Type B pancreatic cell (in vitro differentiated cells): Measurements from ENCODE around the gene ATXN7L3. TPM values are rescaled to one million over a fixed set of nuclear protein-coding genes. Genes with fewer than 3 reads are reported as not detected.

Experiments
- DNase-seq: peaks from one replicate; pipeline ENCODE4 v3.0.0; 2021; ENCODE audit warnings: mixed read lengths; ENCODE audit not compliant: unreplicated experiment; ENCODE audit errors: extremely low spot score
- H3K27ac Mint-ChIP-seq: 2 replicates; pipeline ENCODE4 v1.8.0; 2021; ENCODE audit warnings: mild to moderate bottlenecking, mixed read lengths
- H3K27me3 Mint-ChIP-seq: 2 replicates; pipeline ENCODE4 v1.8.0; 2021; ENCODE audit warnings: mixed read lengths
- H3K36me3 Mint-ChIP-seq: 2 replicates; pipeline ENCODE4 v1.8.0; 2021; ENCODE audit warnings: mixed read lengths
- H3K4me1 Mint-ChIP-seq: one replicate; pipeline ENCODE4 v1.8.0; 2021; ENCODE audit warnings: mixed read lengths; ENCODE audit not compliant: unreplicated experiment
- H3K4me3 Mint-ChIP-seq: 2 replicates; pipeline ENCODE4 v1.8.0; 2021; ENCODE audit warnings: mild to moderate bottlenecking, mixed read lengths
- H3K9me3 Mint-ChIP-seq: 2 replicates; pipeline ENCODE4 v1.8.0; 2021; ENCODE audit warnings: mixed read lengths
- total RNA-seq: library from RNA; stranded (reverse); gene quantifications from 2 replicates; pipeline ENCODE4 v1.2.1, GENCODE V29; 2021; ENCODE audit warnings: low replicate concordance
- TF ChIP-seq, protein P1 (sequence below): fragments of 200-600 bp; sonication (generic); conservative IDR thresholded peaks from 2 replicates; pipeline ENCODE4 v1.5.0; 2021; ENCODE audit warnings: antibody characterized with exemption, mild to moderate bottlenecking

ATXN7L3 gene
- total RNA-seq, 1 donor from 2014 or later, result 96.7 TPM

DNA sequence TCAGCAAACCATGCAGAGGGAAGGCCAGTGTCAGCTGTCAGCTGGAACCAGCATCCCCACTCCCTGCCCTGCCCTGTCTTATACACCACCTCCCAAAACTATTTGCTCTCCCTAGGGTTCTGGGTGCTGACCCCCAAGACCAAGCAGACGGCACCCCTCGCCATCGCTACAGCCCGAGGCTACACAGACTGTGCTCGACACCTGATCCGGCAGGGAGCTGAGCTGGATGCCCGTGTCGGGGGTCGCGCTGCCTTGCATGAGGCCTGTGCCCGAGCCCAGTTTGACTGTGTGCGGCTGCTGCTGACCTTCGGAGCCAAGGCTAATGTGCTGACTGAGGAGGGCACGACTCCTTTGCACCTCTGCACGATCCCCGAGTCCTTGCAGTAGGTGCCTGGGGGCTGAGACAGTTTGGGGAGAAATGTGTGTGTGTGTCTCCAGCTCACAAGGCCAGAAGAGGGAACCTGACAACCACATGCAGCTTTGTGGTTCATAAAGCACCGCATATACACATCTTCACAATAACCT, 27.7 kb downstream of the ATXN7L3 start:
- H3K27me3 Mint-ChIP-seq, result no peaks in the 10 kb centered on the region
- H3K27ac Mint-ChIP-seq, result no peak overlapping the region
- peaks cover 15% of the 10 kb centered on the region for H3K4me1 Mint-ChIP-seq
- H3K4me3 Mint-ChIP-seq, result no peak overlapping the region
- no peak for DNase-seq
- H3K36me3 Mint-ChIP-seq, result peaks cover 4% of the 10 kb centered on the region
- H3K9me3 Mint-ChIP-seq, result no peaks in the 10 kb centered on the region
- TF ChIP-seq, protein P1, sequence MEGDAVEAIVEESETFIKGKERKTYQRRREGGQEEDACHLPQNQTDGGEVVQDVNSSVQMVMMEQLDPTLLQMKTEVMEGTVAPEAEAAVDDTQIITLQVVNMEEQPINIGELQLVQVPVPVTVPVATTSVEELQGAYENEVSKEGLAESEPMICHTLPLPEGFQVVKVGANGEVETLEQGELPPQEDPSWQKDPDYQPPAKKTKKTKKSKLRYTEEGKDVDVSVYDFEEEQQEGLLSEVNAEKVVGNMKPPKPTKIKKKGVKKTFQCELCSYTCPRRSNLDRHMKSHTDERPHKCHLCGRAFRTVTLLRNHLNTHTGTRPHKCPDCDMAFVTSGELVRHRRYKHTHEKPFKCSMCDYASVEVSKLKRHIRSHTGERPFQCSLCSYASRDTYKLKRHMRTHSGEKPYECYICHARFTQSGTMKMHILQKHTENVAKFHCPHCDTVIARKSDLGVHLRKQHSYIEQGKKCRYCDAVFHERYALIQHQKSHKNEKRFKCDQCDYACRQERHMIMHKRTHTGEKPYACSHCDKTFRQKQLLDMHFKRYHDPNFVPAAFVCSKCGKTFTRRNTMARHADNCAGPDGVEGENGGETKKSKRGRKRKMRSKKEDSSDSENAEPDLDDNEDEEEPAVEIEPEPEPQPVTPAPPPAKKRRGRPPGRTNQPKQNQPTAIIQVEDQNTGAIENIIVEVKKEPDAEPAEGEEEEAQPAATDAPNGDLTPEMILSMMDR, result no peak

DNA sequence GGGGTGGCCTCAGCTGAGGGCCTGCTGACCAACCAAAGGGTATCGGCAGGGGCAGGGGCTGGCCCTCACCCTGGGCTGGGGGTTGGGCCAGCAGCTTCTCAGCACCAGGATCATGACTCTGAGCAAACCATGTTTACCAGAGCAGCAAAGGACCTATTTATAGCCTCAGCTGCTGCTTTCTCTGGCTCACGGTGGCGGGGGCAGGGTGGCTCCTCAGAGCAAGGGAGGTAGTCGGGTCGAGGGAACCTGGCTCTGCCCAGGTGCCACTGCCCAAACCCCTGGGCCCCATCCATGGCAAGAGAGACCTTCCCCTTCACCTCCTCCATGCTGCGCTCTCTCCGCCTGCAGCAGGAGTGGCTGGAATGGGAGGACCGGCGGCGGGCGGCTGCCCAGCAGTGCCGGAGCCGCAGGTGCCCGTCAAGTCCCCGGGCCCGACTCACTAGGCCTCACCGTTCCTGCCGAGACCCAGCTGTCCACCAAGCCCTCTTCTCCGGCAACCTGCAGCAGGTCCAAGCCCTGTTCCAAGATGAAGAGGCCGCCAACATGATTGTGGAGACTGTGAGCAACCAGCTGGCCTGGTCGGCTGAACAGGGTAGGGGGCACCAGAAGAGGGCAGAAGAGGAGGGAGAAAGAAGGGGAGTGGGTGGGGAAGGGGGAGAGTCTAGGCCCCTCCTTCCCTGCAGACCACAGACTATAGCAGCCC, 29.0 kb downstream of the ATXN7L3 start, which contains the start of gene ASB16:
Gene ASB16 (plus strand): TSS at position 206 of the 703 bp plus-strand sequence. CDS start 86 bp downstream, at position 292.
- TF ChIP-seq, protein P1, result no peak
- peaks cover 3% of the 10 kb centered on the region for H3K36me3 Mint-ChIP-seq
- H3K9me3 Mint-ChIP-seq, result no peaks in the 10 kb centered on the region
- H3K4me3 Mint-ChIP-seq, result no peak within 1 kb of the TSS
- H3K4me1 Mint-ChIP-seq, result peaks cover 15% of the 10 kb centered on the region
- DNase-seq, result no peak
- no peaks in the 10 kb centered on the region for H3K27me3 Mint-ChIP-seq
- H3K27ac Mint-ChIP-seq, result no peak within 1 kb of the TSS

DNA sequence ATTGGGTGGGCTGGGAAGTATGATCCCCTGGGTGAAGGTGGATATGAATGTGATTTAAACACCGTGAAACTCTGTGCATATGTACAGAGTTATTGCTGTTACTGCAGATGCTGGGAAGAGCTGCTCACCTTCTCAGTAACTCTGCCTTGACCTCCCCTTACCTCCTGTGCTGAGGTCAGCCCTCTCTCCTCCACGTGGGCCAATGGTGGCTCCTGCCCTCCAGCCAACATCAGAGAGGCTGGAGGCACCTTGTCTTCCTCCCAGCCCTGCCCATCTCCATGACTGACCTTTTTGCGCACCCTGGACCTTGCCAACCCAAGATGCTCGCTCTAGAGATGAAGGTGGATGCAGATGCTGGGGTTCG, 29.6 kb downstream of the ATXN7L3 start:
- Mint-ChIP-seq H3K36me3 (no peaks in the 10 kb centered on the region), H3K27me3 (no peaks in the 10 kb centered on the region), H3K27ac (no peak overlapping the region), H3K4me3 (no peak overlapping the region), H3K4me1 (peaks cover 15% of the 10 kb centered on the region), H3K9me3 (no peaks in the 10 kb centered on the region)
- DNase-seq, result no peak
- TF ChIP-seq, protein P1, result no peak

DNA sequence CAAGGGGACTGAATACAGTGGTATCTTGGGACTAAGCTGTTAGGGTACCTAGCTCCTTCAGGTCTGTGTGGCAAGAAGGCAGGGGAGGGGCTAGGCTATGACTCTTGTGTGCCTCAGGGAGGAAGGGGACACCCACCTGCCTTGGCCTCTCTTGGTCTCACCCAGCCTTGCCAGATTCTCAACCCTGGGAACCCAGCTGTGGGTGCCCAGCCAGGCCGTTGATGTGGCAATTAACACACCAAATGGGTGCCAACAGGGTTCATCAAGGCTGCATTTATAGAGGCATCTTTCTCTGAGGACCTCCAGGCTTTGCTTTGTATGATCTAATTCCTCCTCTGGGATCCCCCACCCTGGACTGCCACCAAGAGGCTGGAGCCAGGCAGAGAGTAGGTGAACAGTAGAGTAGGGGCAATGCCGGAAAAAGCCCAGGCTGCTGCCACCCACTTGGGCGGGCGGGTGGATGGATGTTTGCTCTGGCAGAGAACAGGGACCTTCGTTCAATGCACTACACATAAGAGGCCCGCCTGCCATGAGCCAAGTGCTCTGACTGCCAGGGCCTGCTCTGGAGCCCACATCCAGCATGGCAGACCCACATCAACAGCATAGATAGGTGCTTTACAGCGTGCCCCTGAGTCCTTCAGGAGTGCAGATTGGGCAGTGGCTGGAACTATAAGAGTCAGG, 32.4 kb downstream of the ATXN7L3 start:
- Mint-ChIP-seq H3K9me3 (no peaks in the 10 kb centered on the region), H3K27ac (no peak overlapping the region), H3K36me3 (no peaks in the 10 kb centered on the region), H3K4me3 (no peak overlapping the region), H3K27me3 (no peaks in the 10 kb centered on the region), H3K4me1 (peaks cover 15% of the 10 kb centered on the region)
- no peak for DNase-seq
- TF ChIP-seq, protein P1, result no peak

DNA sequence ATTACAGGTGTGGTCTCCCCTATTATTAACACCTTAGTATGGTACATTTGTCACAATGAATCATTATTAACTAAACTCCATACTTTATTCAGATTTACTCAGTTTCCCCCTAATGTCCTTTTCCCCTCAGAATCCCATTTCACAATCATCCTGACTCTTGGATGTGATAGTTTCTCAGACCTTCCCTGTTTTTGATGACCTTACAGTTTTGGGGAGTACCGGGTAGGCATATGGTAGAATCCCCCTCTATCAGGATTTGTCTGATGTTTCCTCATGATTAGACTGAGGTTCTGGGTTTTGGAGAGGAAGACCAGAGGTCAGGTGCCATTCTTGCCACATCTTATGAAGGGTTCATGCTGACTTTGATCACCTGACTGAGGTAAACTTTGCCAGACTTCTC, 35.2 kb downstream of the ATXN7L3 start:
- Mint-ChIP-seq H3K27ac (no peak overlapping the region), H3K27me3 (no peaks in the 10 kb centered on the region), H3K36me3 (peaks cover 2% of the 10 kb centered on the region), H3K4me3 (no peak overlapping the region), H3K9me3 (no peaks in the 10 kb centered on the region), H3K4me1 (peaks cover 6% of the 10 kb centered on the region)
- TF ChIP-seq, protein P1, result no peak
- no peak for DNase-seq
